ENCODE measurements around the gene LIFR.

- TF ChIP-seq CTCF (IDR thresholded peaks at IDR 0.05) (no peak), ZFX (IDR thresholded peaks at IDR 0.05; ENCODE audit: borderline replicate concordance) (no peak)
Measured at GRCh38 chr5:38479315-38479904, 77.0 kb downstream of the LIFR start.

Measured in 22Rv1 (cell line).